GM21360 (cell line): ENCODE data around the gene FAM171A1.
A peak's percentile ranks its signal among the peaks of the same experiment; 100 is the strongest.
"Not testable (repeated sequence)": the region's sequence is repeated elsewhere in the genome, so short reads cannot be mapped to it uniquely, and the experiment has no call there.

Source experiments
- ATAC-seq: cut with Tn5 transposase; IDR thresholded peaks from one replicate; pipeline ENCODE4 v1.9.1; 2021; ENCODE audit warnings: mild to moderate bottlenecking, moderate library complexity; ENCODE audit not compliant: unreplicated experiment

FAM171A1 gene

DNA sequence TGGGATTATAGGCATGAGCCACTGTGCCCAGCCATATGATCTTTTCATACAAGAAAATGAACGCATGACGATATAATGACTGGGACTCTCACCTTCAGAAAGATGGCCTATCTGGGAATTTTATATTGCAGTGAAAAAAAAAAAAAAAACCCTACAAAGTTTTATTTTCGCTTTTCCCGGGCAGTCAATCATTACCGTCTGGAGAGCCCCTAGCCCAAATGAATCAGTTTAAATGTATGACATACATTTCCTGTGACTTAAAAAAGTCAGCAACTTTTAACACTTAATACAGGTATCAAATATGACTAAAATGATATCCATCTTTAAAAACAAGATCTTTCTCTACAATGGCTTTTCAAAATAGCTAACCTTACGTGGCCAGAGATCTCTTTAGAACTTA is 154.4 kb downstream of the FAM171A1 start:
- no peak for ATAC-seq

DNA sequence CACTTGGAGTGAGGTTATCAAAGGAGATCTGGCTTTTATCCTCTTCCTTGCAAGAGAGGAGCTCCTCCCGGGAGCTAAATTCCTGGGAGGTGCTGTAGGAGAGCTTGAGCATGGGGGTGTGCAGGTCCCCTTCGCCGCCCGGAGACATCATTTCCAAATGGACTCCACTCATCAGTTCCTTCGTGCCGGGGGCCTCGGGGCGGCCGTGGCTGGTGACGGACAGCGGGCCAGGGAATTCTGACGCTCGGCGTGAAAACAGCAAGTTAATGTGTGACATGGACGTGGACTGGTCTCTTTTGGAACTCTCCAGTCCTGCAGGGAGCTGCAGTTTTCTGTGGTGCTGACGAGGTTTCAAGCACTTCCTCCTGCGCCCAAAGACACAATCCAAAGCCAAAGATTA is 156.9 kb downstream of the FAM171A1 start:
- ATAC-seq = no peak

DNA sequence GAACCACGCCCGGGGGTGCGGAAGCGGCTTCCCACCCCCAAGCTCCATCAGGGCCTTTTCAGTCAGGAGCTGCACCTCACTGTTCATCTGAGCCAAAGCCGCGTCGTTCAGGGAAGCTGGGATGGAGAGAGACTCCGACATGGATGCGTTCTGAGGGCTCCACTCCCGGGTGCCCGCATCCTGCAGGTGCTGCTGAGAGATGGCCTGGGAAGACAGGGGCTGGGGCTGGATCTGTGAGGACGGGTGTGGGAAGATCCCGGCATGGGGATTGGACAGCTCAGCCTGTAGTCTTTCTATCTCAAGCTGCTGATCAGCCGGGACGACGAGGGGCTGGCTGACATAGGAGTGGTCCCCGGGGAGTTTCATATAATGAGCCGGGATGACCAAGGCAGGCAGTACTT is 157.6 kb downstream of the FAM171A1 start:
- no peak for ATAC-seq

DNA sequence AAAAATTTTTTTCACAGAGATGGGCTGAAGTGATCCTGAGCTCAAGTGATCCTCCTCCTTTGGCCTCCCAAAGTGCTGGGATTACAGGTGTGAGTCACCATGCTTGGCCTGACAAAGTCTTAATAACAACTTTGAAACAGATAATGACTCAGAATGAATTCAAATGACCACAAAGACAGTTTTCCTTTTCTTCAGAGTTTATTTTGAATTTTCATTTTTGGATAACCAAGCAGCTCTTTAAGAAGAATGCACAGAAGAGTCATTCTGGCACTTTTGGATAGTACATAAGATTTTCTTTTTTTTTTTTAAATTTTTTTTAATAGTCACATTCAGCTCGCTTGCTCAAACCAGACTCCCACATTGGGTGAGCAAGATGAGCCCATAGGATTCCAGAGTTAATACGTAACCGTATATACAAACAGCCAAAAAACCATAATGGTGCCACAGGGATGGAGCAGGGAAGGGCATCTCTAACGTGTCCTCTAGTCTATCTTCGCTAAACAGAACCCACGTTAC is 159.6 kb downstream of the FAM171A1 start:
- ATAC-seq = no peak

DNA sequence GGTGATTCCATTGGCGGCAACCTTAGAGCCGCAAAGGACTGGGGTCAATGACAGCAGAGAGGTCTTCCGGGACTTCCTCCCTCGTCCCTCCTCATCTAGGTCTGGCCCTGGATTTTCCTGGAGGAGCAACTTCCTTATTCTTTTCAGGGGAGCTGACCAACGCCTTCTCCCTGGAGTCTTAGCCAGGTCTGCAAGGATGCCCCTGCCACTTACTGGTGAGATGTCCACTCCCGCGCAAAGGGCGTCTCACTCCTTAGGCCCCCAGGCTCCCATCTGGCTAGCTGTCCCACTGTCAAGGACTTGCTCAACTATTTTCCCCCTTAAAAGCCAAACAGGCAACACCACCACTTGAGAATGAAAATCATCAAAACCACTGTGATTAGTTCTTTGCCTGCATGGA is 160.6 kb downstream of the FAM171A1 start:
- ATAC-seq = no peak

GRCh38 chr10:15209827-15210509 is 161.1 kb downstream of the FAM171A1 start:
- peak; percentile 75 for ATAC-seq

DNA sequence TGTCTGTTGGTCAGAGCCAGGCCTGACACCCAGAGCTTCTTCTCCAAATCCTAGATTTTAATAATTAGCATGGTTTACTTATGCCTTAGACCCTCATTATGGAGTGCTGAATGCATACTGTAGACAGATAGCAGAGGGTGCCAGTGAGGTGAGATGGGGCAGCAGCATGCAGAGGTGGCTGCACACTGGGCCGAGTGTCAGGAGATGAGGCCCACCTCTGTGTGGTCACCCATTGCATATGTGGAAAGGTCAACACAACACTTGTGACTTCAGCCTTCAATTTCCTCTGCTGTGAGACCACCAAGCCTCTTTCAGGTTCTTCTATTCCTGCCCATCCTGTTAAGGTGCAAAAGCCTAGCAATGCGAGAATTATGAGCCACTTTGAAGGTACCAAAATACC is 162.9 kb downstream of the FAM171A1 start:
- ATAC-seq = no peak

GRCh38 chr10:15207410-15207809 is 163.7 kb downstream of the FAM171A1 start:
- not testable (repeated sequence) for ATAC-seq

DNA sequence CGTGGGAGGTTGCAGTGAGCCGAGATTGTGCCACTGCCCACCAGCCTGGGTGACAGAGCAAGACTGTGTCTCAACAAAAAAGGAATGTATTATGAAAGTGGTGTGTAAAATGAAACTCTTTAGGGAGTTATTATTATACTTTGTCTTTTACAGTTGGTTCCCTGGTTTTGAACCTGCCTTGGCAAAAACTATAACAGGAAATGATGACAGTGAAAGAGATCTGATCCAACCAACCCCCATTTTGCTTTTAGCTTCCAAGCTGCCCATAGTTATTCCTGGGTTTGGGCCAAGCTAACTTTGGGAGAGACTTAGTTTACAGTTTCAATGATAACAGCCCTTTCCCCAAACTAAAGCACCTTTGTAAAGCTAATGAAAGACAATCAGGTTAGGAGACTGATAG is 168.4 kb downstream of the FAM171A1 start:
- ATAC-seq = no peak

- not testable (repeated sequence) for ATAC-seq
Measured at GRCh38 chr10:15202301-15202621, 168.8 kb downstream of the FAM171A1 start.

GRCh38 chr10:15201589-15202300 is 169.3 kb downstream of the FAM171A1 start:
- ATAC-seq = no peak

DNA sequence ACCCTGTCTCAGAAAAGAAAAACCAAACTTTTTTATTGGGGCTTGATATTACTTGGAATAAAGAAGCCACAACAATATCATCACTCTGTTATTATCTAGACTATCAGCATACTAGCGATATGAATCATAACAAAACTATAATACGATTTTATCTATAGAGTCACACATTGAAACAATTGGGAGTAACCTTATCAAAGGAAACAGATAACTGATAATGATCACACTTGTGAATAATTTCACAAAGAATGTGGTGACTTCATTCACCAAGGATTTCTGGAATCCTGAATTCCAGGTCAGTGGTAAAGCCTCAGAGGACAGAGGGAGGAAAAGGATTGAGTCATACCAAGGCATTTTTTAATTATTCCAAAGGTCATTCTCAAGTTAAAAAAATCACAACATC is 170.5 kb downstream of the FAM171A1 start:
- no peak for ATAC-seq

- ATAC-seq = no peak
Measured at GRCh38 chr10:15197911-15198310, 173.2 kb downstream of the FAM171A1 start.

GRCh38 chr10:15197276-15197675 is 173.8 kb downstream of the FAM171A1 start:
- ATAC-seq = no peak

GRCh38 chr10:15196021-15196834 is 174.9 kb downstream of the FAM171A1 start:
- no peak for ATAC-seq

DNA sequence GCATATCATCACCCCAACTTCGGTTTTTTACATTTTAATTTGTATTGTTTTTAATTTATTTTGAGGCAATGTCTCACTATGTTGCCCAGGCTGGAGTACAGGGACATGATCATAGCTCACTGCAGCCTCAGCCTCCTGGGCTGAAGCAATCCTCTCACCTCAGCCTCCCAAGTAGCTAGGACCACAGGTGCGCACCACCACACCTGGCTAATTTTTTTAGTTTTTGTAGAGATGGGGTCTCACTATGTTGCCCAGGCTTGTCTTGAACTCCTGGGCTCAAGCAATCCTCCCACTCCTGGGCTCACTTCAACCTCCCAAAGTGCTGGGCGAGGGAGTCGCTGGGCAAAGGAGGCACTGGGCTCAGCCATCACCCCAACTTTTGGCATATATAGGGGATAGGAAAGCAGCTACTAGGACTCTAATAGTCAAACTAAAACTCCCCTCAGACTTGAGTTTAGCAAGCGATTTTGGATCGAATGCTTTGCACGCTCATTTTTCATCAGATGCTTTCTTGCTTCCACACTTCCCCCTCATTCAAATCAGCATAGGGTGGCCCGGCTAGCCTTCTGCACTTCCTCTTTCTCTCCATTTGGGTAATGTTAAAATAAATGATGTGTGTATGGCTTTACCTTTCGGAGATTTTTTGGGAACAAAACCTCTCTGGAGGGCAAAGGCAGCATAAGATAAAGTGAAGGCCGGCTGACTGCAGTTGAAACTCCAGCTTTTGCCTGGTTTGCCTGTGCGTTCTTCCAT is 181.8 kb downstream of the FAM171A1 start:
- no peak for ATAC-seq

DNA sequence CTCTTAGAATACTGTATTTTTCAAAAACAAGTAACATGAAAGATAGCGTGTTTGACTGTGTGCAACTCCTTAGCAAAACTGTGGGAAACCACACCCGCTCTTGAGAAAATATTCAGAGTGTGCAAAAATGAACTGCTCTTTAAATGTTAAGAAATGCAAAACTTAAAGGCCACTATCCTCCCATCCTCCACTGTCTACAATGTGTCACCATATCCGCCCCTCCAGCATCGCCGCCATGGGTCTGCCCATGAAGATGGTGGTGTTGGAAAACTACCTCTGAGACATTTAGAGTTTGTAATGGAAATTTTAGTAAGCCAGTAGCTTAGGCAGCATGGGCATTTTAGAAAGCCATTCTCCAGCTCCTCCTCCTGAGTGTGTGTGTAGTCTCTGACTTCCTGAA is 182.5 kb downstream of the FAM171A1 start:
- no peak for ATAC-seq

GRCh38 chr10:15183689-15184481 is 187.2 kb downstream of the FAM171A1 start:
- ATAC-seq = no peak

DNA sequence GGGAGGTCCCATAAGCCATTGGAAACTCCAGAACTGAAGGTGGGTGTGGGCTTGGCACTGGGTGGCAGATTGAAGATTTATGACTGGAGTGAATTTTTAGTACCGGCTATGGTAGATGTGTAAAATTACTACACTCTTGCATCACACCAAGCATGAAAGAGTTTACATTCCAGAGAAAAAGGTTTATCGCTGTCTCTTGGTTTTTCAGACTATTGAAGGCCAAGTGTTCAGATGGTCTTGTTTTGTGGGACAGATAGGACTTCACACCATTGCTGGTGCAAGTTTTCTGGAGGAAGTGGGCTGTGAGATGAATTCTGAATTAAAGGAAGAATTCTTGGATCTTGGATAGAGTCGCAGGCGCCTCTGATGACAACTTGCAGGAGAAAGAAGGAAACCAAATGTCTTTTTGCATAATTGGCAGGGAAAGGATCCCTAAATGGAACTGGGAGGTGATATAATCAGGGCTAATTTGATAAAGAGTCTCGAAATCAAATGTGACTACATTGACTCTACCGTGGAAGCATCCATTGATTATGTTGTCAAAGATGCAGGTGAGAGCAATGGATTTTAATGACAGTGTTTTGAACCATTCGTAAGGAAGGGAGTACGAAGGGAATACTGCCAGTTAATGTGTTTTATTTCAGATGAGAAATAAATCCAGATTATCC is 188.4 kb downstream of the FAM171A1 start:
- ATAC-seq = no peak
